ENCODE results near the gene CST8.

Gene CST8

DNA sequence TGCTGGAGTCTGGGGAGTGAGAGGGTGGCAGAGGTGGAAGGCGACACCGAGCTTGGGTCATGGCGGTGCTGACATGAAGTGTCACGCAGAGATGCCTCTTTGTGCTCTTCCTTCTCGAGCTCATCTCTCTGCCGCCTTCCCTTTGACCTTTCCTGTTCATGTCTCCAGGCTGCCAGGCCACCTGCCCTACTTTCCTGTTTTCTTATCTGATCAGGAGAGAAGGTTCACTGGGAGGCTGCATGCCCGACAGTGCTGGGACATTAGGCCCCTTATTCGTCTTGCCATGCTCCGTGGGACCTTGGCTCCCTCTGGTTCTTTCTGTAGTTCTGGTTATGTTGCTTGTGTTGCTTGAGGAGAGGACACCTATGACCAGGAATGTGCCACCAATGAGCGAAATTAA is 33.2 kb downstream of the CST8 start:
- DNase-seq (ENCODE audit: low read depth): no peak

DNA sequence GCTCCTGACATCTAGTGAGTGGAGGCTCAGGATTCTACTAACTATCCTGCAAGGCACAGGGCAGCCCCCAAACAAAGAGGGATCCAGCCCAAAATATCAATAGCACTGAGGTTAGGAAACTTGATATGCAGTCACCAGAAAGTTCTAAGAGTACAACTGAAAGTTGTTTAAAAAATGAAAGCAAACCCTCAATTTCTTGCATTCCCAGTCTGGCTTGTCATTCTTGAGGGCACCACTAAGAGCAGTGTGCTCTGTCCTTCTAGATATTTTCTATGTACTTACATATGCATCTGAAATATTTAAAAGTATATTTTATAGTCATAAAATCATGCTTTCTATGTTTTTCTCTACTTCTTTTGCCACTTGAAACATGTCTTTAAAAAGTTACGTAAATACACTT is 35.9 kb downstream of the CST8 start:
- DNase-seq (ENCODE audit: low read depth): no peak

DNA sequence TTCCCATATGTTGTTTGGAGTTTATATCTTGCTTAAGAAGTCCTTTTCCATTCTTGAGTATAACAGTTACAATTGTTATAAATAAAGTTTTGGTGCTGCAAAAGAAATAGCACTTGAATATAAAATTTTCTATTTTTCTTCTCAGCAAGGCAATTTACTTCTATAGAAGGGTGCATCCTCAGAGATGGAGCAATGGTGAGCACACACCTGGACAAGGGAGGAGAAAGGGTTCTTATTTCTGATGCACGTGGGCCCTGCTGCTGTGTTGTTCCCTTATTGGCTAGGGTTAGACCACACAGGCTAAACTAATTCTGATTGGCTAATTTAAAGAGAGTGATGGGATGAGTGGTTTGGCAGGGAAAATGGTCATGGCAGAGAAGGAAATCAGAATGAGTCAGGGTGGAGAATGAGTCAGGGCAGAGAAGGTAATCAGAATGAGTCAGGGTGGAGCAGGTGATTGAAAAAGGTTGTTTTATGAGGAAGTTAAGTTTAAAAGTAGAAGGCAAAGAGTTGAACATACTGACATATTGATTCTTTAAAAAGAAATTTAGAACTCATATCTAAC is 38.0 kb downstream of the CST8 start:
- DNase-seq (ENCODE audit: low read depth): no peak

DNA sequence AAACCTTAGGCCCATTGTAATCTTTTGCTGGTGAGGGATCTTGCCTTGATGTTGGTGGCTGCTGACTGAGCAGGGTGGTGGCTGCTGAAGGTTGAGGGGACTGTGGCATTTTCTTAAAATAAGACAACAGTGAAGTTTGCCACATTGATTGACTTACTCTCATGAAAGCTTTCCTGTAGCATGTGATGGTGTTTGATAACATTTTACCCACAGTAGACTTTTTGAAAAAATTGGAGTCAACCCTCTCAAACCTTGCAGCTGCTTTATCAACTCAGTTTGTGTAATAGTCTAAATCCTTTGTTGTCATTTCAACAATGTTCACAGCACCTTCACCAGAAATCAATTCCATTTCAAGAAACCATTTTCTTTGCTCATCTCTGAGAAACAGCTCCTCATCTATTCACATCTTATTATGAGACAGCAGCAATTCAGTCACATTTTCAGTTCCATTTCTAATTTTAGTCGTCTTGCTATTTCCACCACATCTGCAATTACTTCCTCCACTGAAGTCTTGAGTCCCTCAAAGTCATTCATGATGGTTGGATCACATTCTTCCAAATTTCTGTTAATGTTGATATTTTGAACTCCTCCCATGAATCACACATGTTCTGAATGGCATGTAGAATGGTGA is 40.1 kb downstream of the CST8 start:
- no peak for DNase-seq (ENCODE audit: low read depth)

DNA sequence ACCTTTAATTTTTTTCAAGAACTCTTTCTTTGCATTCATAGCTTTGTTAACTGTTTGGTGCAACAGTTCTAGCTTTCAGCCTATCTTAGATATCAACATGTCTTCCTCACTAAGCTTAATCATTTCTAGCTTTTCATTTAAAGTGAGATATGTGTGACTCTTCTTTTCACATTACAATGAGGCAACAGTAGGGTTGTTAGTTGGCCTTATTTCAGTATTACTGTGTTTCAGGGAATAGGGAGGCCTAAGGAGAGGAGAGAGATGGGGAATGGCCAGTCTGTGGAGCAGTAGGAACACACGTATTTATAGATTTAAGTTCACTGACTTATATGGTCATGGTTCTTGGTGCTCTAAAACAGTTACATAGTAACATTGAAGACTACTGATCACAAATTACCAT is 41.6 kb downstream of the CST8 start:
- DNase-seq (ENCODE audit: low read depth): no peak

DNA sequence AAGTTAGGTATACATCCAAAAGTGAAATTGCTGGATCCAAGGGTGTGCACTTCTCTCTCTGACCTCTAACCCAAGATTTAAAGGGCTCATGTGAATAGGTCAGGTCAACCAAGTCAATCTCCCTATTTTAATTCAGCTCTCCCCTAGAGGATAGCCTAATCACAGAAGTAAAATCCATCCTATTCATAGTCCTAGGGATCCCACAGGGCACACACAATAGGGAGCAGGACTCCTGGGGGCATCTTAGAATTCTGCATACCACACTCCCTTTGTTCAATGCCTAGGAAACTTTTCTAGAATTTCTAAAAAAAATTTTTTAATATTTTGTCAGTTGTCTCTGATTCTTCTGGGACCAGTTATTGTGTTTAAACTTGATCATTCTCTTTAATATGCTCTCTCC is 42.2 kb downstream of the CST8 start:
- DNase-seq (ENCODE audit: low read depth): no peak

DNA sequence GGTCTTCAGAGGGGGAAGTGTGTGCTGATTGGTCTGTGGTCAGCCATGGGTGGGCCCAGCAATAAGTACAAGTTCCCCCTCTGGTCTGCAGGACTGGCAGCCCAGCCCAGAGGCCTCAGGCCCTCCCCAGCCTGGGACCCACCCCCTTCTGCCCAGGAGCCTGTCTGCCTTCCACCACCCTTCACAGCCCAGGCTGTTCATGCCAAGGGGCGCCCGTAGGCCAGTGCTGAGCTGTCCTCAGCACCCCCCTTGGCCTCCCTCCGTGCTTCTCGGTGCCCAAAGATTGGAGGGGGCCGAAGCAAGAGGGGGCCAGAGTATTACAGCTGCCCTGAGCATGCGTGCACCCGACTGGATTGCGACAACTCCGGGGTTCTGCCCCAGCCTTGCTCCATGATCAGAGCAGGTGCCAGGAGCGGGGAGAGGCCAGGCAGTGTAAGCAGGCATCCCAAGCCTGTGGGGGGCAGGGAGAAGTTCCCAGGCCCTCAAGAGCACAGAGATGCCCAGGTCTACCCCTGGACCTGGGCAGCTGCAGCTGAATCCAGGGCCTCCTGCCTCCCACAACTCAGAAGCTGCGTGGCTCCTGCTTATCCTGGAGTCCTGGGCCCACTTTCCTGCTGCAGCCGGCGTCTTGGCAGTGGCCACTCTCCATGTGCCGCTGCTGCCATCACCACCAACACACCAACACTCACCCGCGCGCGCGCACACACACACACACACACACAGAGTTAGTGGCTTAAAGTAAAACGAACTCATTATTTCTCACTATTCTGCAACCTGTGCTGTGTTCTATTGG is 44.1 kb downstream of the CST8 start:
- DNase-seq (ENCODE audit: low read depth): no peak

DNA sequence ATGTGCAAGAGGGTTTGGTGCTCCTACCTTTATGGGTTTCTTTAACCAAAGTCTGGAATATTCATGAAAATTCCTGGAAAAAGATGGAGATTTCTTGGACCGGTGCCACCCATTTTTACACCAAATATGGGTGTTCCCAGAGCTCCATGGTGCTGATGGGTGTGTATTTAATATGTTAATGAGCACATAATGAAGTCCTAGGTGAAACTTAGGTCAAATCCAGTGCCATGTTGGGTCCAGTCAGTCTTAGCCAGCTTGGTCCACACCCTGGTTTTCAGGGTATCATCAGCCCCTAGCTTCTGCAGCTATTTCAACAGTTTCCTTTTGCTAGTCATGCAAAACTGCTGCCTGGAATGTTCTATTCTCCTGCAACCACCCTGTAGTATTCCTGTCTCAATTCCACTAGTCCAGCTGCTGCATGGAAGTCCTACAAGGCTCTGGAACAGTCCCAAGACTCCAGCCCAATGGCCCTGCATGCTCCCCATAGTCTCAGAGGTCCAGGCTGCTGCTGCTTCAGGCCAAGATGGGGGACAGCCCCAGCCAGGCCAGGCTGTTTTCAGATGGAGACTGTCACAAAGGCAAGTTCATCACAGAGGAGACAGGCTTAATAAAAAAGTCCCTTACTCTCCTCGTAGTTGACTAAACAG is 45.5 kb downstream of the CST8 start:
- no peak for DNase-seq (ENCODE audit: low read depth)

DNA sequence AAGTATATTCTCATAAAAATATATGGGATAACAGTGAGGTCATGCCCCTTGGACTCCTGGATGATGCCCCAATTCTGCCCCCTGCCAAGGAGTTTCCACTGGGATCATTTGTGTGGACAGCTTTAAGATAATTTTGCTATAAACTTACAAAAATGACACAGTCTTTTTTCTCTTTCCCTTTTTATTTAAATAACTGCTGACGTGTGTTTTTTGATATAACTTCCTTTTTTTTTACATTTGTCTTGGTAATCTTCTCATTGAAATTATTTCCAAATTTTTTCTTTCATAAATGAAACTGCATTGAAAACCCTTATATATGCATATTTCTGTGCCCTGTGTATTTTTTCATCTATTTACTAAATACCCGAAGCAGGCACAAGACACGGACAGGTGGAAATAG is 46.1 kb downstream of the CST8 start:
- no peak for DNase-seq (ENCODE audit: low read depth)

DNA sequence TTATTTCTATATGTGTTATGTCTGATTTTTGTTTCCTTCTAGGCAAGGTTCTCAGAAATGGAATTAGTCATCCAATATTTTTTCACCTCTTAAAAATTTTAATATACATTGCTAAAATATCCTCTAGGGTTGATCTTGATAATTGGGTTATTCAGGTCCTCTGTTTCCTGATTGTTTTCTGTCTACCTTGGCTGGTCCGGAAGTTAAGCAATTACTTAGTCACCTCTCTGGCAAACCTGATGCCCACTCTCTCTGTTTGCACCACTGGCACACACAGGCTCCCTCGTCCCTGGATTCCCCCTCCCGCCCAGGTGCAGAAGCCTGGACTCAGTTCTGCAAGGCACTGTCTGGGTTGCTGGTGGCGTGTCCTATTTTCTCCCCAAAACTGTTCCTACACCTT is 49.7 kb downstream of the CST8 start:
- DNase-seq (ENCODE audit: low read depth): no peak

DNA sequence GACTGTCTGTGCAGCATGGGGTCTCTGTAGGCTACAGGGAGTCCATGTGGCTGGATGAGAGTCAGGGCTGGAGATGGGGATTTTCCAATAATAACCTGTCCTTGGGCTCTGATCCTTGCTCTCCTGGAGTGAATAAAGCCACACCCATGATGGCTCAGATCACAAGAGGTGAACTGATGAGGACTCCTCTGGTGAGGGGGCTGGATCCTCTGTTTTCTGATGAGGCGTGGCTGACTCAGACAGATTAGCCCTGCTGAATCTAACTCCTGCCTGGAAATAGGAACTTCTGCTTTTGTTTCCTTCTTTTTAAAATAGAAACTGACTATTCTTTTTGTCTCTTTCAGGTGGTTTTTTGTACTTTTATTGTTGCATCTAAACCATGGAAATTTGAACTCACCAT is 50.4 kb downstream of the CST8 start:
- no peak for DNase-seq (ENCODE audit: low read depth)

DNA sequence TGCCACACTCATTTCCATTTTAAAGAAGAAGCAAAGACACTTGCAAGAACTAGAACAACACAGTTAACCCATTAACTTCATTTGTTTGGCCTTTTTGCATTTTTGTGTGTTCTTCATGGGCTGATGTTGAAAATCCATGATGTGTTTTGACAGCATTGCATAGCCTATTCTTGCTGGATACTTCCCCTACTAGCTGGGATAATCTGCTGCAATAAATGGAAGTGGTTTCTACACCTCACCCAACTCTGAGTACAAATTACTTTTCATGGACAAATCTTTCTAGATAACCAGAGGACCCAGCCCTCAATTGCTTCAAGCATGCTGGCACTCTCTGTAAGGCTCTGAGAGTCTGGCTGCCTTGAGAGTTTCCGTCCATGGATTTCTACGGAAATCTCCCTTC is 50.9 kb downstream of the CST8 start:
- DNase-seq (ENCODE audit: low read depth): no peak

DNA sequence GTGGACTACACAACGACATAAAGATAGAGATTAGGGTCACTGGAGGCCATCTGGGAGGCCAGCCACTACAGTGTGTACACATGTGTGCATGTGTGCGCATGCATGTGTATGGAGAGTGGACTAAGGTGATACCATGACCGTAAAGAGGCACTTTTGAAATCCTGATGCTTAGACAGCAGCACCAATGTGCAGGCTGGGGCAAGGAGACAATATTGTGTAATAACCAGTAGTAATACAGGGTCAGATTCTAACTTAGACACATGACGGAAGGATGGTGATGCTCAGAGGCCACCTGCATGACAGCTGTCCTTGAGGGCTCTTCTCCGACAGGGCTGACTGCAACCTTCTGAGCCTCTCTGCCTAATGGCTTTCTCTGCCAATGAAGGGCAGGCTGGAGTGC is 51.9 kb downstream of the CST8 start:
- no peak for DNase-seq (ENCODE audit: low read depth)

DNA sequence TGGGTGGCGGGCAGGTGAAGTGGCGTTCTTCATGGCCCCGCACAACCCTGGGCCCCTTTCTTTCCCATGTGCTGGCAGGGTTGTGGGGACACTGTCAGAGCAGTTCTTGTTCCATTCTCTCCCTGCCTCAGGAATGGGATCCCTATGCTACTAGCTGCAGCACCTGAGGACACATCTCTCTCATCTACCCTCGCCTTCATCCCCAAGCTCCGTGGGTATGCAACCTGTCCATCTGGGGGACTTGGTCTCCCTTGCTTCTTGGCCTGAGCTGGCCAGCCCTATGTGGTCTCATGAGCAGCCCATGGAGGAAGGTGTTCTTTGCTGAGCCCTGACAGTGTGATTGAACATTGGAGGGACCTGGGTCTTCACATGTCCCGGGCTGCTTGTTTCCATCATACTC is 53.2 kb downstream of the CST8 start:
- DNase-seq (ENCODE audit: low read depth): no peak

All from fibroblast of the conjunctiva (primary cell).